Measurements from ENCODE around the gene CBLB. TPM values are rescaled to one million over a fixed set of nuclear protein-coding genes. Genes with fewer than 3 reads are reported as not detected.
"Not testable (repeated sequence)": the region's sequence is repeated elsewhere in the genome, so short reads cannot be mapped to it uniquely, and the experiment has no call there.

The CBLB gene
- total RNA-seq, 1 donor from 2014 or later = 29.7 TPM

- ATAC-seq (no peak), DNase-seq (no peak)
- TF ChIP-seq CTCF (IDR thresholded peaks at IDR 0.05) = no peak
- Histone ChIP-seq H3K27me3 (ENCODE audit: low read depth) (no peaks in the 10 kb centered on the region), H3K9me3 (no peaks in the 10 kb centered on the region), H3K36me3 (no peaks in the 10 kb centered on the region), H3K4me3 (no peak overlapping the region), H3K27ac (no peak overlapping the region), H3K4me1 (no peaks in the 10 kb centered on the region)
- intact Hi-C loops (cut with DNase I) = no loop called here
Observed at GRCh38 chr3:105762749-105763658, 105.8 kb downstream of the CBLB start.

DNA sequence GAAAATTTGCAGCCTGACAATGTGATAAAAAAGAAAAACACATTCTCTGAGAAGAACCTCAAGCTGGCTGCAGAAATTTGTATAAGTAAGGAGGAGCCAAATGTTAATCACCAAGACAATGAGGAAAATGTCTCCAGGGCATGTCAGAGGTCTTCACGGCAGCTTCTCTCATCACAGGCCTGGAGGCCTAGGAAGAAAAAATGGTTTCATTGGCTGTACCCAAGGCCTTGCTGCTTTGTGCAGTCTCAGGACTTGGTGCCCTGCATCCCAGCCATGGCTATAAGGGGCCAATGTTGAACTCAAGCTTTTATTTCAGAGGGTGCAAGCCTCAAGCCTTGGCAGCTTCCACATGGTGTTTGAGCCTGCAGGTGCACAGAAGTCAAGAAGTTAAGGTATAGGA lies 106.6 kb downstream of the CBLB start:
- H3K4me1 ChIP-seq; DNase-seq; intact Hi-C loops (cut with DNase I); ATAC-seq; H3K27ac ChIP-seq; H3K36me3 ChIP-seq; H3K9me3 ChIP-seq; H3K27me3 ChIP-seq (ENCODE audit: low read depth); H3K4me3 ChIP-seq: not testable (repeated sequence)

DNA sequence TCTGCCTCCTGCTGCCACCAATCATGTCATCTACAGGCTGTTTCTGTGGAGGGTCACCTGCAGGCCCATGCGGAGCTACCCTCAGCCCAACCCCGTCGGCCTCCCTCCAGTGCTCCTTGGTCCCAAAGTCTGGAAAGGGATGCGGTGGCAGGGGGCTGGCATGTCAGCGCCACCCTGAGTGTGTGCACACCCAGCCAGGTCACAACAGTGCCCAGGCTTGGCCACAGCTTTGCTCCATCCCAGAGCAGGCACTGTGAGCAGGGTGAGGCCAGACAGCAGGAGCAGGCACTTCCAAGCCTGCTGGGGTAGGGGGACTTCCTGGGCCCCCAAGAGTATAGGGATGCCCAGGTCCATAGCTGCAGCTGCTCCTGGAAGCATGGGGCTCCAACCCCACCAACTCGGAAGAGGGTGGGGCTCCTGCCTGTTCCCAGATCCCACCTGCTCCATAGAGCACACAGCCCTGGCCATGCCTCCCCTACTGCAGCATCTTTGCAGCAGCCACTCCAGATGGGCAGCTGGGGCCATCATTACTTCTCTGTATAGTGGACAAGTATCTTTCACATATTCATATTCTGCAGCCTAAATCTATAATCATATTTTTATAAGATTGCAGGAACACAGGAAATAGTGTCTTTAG lies 109.3 kb downstream of the CBLB start:
- H3K27ac ChIP-seq = no peak overlapping the region
- peak; percentile 25 for DNase-seq
- H3K27me3 ChIP-seq (ENCODE audit: low read depth) = no peaks in the 10 kb centered on the region
- peak in 1 of 2 donors; percentile 30 for ATAC-seq
- no peaks in the 10 kb centered on the region for H3K9me3 ChIP-seq
- H3K36me3 ChIP-seq = no peaks in the 10 kb centered on the region
- H3K4me1 ChIP-seq = peaks cover 5% of the 10 kb centered on the region
- no peak for TF ChIP-seq CTCF (IDR thresholded peaks at IDR 0.05)
- intact Hi-C loops (cut with DNase I) = no loop called here
- H3K4me3 ChIP-seq = no peak overlapping the region

DNA sequence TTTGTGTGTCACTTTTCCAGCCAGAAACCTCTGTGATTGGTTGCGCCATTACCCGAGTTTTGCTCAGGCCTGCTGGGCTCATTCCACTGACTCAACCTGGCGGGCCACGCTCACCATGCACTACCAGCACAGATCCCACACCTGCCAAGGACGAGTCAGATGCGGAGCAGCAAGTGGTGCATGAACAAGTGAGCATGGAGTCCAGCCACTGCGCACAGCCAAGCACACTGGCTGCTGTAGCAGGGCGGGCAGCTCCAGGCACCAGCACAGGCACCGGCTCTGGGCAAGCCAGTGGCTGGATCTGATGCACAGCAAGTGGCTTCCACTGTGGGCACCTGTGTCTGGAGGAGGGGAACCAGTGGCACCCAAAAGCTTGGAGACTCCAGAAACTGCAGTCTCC lies 110.4 kb downstream of the CBLB start:
- peak in 1 of 2 donors; percentile 29 for ATAC-seq
- Histone ChIP-seq H3K27ac (no peak overlapping the region), H3K27me3 (ENCODE audit: low read depth) (no peaks in the 10 kb centered on the region), H3K4me3 (no peak overlapping the region), H3K36me3 (no peaks in the 10 kb centered on the region), H3K4me1 (peaks cover 5% of the 10 kb centered on the region), H3K9me3 (no peaks in the 10 kb centered on the region)
- TF ChIP-seq CTCF (IDR thresholded peaks at IDR 0.05) = no peak
- peak; percentile 37 for DNase-seq
- intact Hi-C loops (cut with DNase I) = no loop called here

DNA sequence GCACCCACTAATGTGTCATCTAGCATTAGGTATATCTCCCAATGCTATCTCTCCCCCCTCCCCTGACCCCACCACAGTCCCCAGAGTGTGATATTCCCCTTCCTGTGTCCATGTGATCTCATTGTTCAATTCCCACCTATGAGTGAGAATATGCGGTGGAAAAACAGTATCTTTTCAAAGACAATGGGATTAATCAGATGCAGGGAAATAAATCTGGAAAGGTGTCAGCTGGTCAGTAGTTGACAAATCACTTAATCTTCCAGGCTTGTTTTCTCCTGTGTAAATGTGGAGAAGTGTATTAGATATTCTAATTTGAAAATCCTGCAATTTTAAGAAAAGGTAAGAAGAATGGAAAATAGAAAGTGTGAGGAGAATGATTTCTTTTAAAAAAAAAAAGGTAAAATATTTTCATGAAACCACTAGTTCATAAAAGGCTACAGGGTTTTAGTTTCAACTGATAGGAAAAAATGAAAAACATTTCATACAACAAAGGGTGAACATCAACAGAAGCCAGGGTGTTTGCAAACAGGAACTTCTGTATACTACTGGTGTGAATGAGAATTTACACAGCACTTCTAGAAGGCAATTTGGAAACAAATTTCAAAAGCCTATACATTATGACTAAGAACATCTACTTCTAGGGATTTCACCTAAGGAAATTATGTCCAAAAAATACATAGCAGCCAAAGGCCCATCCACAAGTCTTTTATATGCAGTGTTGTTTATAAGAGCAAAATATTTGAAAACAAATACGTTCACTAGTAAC lies 113.5 kb downstream of the CBLB start:
- Histone ChIP-seq H3K27ac (no peak overlapping the region), H3K9me3 (no peaks in the 10 kb centered on the region), H3K36me3 (no peaks in the 10 kb centered on the region), H3K4me3 (no peak overlapping the region), H3K4me1 (peaks cover 5% of the 10 kb centered on the region), H3K27me3 (ENCODE audit: low read depth) (no peaks in the 10 kb centered on the region)
- ATAC-seq (no peak), DNase-seq (no peak)
- intact Hi-C loops (cut with DNase I) = no loop called here
- TF ChIP-seq CTCF (IDR thresholded peaks at IDR 0.05) = no peak

Measured in lower lobe of right lung (tissue), 2 donors.